Measurements from ENCODE around the gene VSTM2L.

The VSTM2L gene

DNA sequence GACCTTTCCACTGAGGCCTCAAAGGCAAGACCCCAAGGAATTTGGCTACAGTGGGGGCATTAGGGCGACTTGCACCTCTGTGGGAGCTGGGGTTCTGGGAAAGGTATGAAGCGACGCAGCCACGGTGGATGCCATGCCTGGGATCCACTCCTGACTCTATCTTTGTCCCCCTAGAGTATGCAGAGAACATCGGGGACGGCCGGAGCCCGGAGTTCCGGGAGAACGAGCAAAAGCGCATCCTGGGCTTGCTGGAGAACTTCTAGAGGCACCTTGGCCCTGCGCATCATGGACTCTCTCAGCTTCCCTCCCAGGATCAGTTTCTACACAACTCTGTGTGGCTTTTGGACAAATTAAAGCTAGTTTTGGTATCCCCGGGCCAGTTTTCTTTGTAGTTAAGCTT, 31.2 kb upstream of the VSTM2L start:
- Histone ChIP-seq H3K27ac (ENCODE audit: low read depth, low read length, poor library complexity, severe bottlenecking) (no peak overlapping the region), H3K36me3 (ENCODE audit: insufficient read depth, low read length) (peaks cover 26% of the 10 kb centered on the region; the same call in 1 of the 2 replicates), H4K20me1 (ENCODE audit: insufficient read depth, low read length) (no peaks in the 10 kb centered on the region), H3K9me3 (ENCODE audit: low read length) (no peaks in the 10 kb centered on the region), H3K9me2 (ENCODE audit: low read depth, low read length) (no peaks in the 10 kb centered on the region), H3K27me3 (ENCODE audit: insufficient read depth, low read length) (no peaks in the 10 kb centered on the region), H3K9ac (ENCODE audit: low read length) (no peak overlapping the region), H3K79me2 (ENCODE audit: insufficient read depth, low read length) (no peaks in the 10 kb centered on the region), H2AFZ (ENCODE audit: low read length) (no peak overlapping the region), H3K4me3 (ENCODE audit: low read depth, low read length, poor library complexity, severe bottlenecking) (no peak overlapping the region), H3K4me2 (ENCODE audit: low read length) (no peak overlapping the region), H3F3A (ENCODE audit: insufficient read depth, low read length) (no peaks in the 10 kb centered on the region), H3K4me1 (ENCODE audit: insufficient read depth, low read length, severe bottlenecking) (peaks cover 9% of the 10 kb centered on the region)
- TF ChIP-seq EZH2 (IDR thresholded peaks at IDR 0.05; ENCODE audit: borderline replicate concordance, low read length) = no peak
- no peak for TF ChIP-seq CTCF (IDR thresholded peaks at IDR 0.05; ENCODE audit: low read length)

DNA sequence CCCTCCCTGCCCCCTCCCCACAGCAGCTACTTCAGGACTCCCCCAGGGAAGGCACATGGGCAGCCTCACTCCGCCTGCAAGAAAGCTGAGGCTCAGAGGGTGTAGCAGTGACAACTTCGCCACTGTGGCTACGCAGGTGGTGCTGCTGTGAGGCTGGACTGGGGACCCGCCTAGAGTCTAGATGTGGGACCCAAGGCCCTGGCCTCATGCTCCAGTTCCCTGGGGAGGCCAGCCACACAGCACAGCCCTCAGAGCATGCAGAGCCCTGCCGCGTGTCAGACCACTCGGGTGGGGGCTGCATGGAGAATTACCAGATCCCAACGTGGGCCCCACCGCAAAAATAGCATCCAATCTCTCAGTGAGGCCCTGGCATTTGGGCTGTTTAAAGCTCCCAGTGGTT, 30.8 kb upstream of the VSTM2L start:
- TF ChIP-seq EZH2 (IDR thresholded peaks at IDR 0.05; ENCODE audit: borderline replicate concordance, low read length) (no peak), CTCF (IDR thresholded peaks at IDR 0.05; ENCODE audit: low read length) (no peak)
- no peaks in the 10 kb centered on the region for H3F3A ChIP-seq (ENCODE audit: insufficient read depth, low read length)
- H3K27ac ChIP-seq (ENCODE audit: low read depth, low read length, poor library complexity, severe bottlenecking) = no peak overlapping the region
- H3K4me2 ChIP-seq (ENCODE audit: low read length) = no peak overlapping the region
- no peaks in the 10 kb centered on the region for H3K79me2 ChIP-seq (ENCODE audit: insufficient read depth, low read length)
- H3K4me3 ChIP-seq (ENCODE audit: low read depth, low read length, poor library complexity, severe bottlenecking) = no peak overlapping the region
- no peaks in the 10 kb centered on the region for H3K27me3 ChIP-seq (ENCODE audit: insufficient read depth, low read length)
- H2AFZ ChIP-seq (ENCODE audit: low read length) = no peak overlapping the region
- no peaks in the 10 kb centered on the region for H4K20me1 ChIP-seq (ENCODE audit: insufficient read depth, low read length)
- no peak overlapping the region for H3K9ac ChIP-seq (ENCODE audit: low read length)
- H3K9me2 ChIP-seq (ENCODE audit: low read depth, low read length) = no peaks in the 10 kb centered on the region
- H3K4me1 ChIP-seq (ENCODE audit: insufficient read depth, low read length, severe bottlenecking) = peaks cover 9% of the 10 kb centered on the region
- peaks cover 26% of the 10 kb centered on the region; the same call in 1 of the 2 replicates for H3K36me3 ChIP-seq (ENCODE audit: insufficient read depth, low read length)
- H3K9me3 ChIP-seq (ENCODE audit: low read length) = no peaks in the 10 kb centered on the region

DNA sequence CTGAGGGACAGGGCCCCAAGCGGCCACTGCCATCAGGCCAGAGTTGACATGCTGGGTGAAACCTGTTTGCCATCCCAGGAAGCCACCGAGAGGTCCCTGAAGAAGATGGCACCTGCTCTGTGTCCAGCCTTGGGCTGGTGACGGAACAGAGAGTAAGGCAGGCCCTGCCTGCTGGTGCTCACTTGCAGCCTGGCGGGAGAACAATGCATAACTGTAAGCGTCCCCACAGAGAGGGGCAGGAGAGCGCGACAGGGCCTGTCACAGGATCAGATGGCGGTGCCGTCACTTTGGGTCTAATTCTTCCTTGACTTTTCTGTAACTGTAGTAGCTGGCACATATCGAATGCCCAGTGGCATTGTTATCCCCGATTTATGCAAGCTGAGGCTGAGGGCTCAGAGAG, 29.0 kb upstream of the VSTM2L start:
- Histone ChIP-seq H3K27me3 (ENCODE audit: insufficient read depth, low read length) (no peaks in the 10 kb centered on the region), H3K9ac (ENCODE audit: low read length) (no peak overlapping the region), H3K4me3 (ENCODE audit: low read depth, low read length, poor library complexity, severe bottlenecking) (no peak overlapping the region), H2AFZ (ENCODE audit: low read length) (no peak overlapping the region), H3K9me2 (ENCODE audit: low read depth, low read length) (no peaks in the 10 kb centered on the region), H3K4me1 (ENCODE audit: insufficient read depth, low read length, severe bottlenecking) (peaks cover 6% of the 10 kb centered on the region), H3K9me3 (ENCODE audit: low read length) (no peaks in the 10 kb centered on the region), H3F3A (ENCODE audit: insufficient read depth, low read length) (no peaks in the 10 kb centered on the region), H3K36me3 (ENCODE audit: insufficient read depth, low read length) (peaks cover 21% of the 10 kb centered on the region; the same call in 1 of the 2 replicates), H3K27ac (ENCODE audit: low read depth, low read length, poor library complexity, severe bottlenecking) (no peak overlapping the region), H3K4me2 (ENCODE audit: low read length) (no peak overlapping the region), H4K20me1 (ENCODE audit: insufficient read depth, low read length) (no peaks in the 10 kb centered on the region), H3K79me2 (ENCODE audit: insufficient read depth, low read length) (no peaks in the 10 kb centered on the region)
- no peak for TF ChIP-seq EZH2 (IDR thresholded peaks at IDR 0.05; ENCODE audit: borderline replicate concordance, low read length)
- no peak for TF ChIP-seq CTCF (IDR thresholded peaks at IDR 0.05; ENCODE audit: low read length)

Data from OCI-LY1 (cell line).